GM23338 (cell line): ENCODE data around the gene SLAMF8. TPM values are rescaled to one million over a fixed set of nuclear protein-coding genes. Genes with fewer than 3 reads are reported as not detected.

Experiments used
- ATAC-seq: fragments of 200-7000 bp; cut with Tn5 transposase; 3 replicates; pipeline ENCODE4 v1.9.1; 2020
- DNase-seq: peaks from one replicate; pipeline ENCODE4 v3.0.0-alpha.2; 2015; ENCODE audit warnings: low spot score
- H2AFZ ChIP-seq: fragments of 200-600 bp; sonication (generic); 2 replicates; pipeline ENCODE4 v1.8.0; 2016; ENCODE audit warnings: antibody characterized with exemption, mild to moderate bottlenecking, moderate library complexity
- H3F3A ChIP-seq: fragments of 200-600 bp; sonication (generic); replicated peaks from 2 replicates; pipeline ENCODE4 v1.8.0; 2017; ENCODE audit warnings: antibody characterized with exemption, mixed run types, low read depth
- H3K27ac ChIP-seq: fragments of 200-600 bp; sonication (generic); 2 replicates; pipeline ENCODE4 v1.6.1; 2016; ENCODE audit warnings: low read depth
- H3K27me3 ChIP-seq: fragments of 200-600 bp; sonication (generic); 2 replicates; pipeline ENCODE4 v1.8.0; 2016; ENCODE audit warnings: mild to moderate bottlenecking, mixed run types, moderate library complexity; ENCODE audit not compliant: insufficient read depth
- H3K36me3 ChIP-seq: fragments of 200-600 bp; sonication (generic); 2 replicates; pipeline ENCODE4 v1.8.0; 2016; ENCODE audit warnings: mild to moderate bottlenecking; ENCODE audit not compliant: insufficient read depth
- H3K4me1 ChIP-seq: fragments of 200-600 bp; sonication (generic); 2 replicates; pipeline ENCODE4 v1.8.0; 2016; ENCODE audit warnings: mild to moderate bottlenecking, moderate library complexity; ENCODE audit not compliant: insufficient read depth
- H3K4me2 ChIP-seq: fragments of 200-600 bp; sonication (generic); 2 replicates; pipeline ENCODE4 v1.7.1; 2017; ENCODE audit warnings: mixed run types
- H3K4me3 ChIP-seq: fragments of 200-600 bp; sonication (generic); 2 replicates; pipeline ENCODE4 v1.6.1; 2016; ENCODE audit warnings: mixed run types
- H3K79me2 ChIP-seq: fragments of 200-600 bp; sonication (generic); replicated peaks from 2 replicates; pipeline ENCODE4 v1.8.0; 2017; ENCODE audit warnings: mild to moderate bottlenecking; ENCODE audit not compliant: insufficient read depth
- H3K9me2 ChIP-seq: fragments of 200-600 bp; sonication (generic); 2 replicates; pipeline ENCODE4 v1.8.0; 2017; ENCODE audit not compliant: insufficient read depth
- H4K20me1 ChIP-seq: fragments of 200-600 bp; sonication (generic); replicated peaks from 2 replicates; pipeline ENCODE4 v1.8.0; 2017; ENCODE audit warnings: mild to moderate bottlenecking; ENCODE audit not compliant: insufficient read depth
- H3K27ac Mint-ChIP-seq: 2 replicates; pipeline ENCODE4 v1.8.0; 2020; ENCODE audit warnings: inconsistent platforms, mild to moderate bottlenecking, moderate library complexity, mixed read lengths
- H3K27me3 Mint-ChIP-seq: 3 replicates; pipeline ENCODE4 v1.8.0; 2022; ENCODE audit warnings: low read depth, mild to moderate bottlenecking, moderate library complexity, mixed read lengths, inconsistent platforms; ENCODE audit not compliant: insufficient read depth, poor library complexity
- H3K36me3 Mint-ChIP-seq: 3 replicates; pipeline ENCODE4 v1.8.0; 2021; ENCODE audit warnings: low read depth, mild to moderate bottlenecking, inconsistent platforms, moderate library complexity, mixed read lengths
- H3K4me1 Mint-ChIP-seq: 3 replicates; pipeline ENCODE4 v1.8.0; 2020; ENCODE audit warnings: mild to moderate bottlenecking, inconsistent platforms, mixed read lengths
- H3K4me3 Mint-ChIP-seq: 3 replicates; pipeline ENCODE4 v1.8.0; 2021; ENCODE audit warnings: moderate library complexity, mild to moderate bottlenecking, inconsistent platforms, mixed read lengths
- H3K9me3 Mint-ChIP-seq: 3 replicates; pipeline ENCODE4 v1.8.0; 2020; ENCODE audit warnings: moderate library complexity, mild to moderate bottlenecking, inconsistent platforms, mixed read lengths
- CREB1 ChIP-seq: fragments of 250-450 bp; sonication (Bioruptor Pico); IDR thresholded peaks from 2 replicates; pipeline ENCODE4 v1.5.0; 2020; ENCODE audit warnings: low read depth, mild to moderate bottlenecking, moderate library complexity
- EZH2phosphoT487 ChIP-seq: fragments of 200-600 bp; sonication (generic); IDR thresholded peaks from one replicate; pipeline ENCODE4 v1.8.1; 2018; ENCODE audit warnings: antibody characterized with exemption; ENCODE audit not compliant: unreplicated experiment
- JUNB ChIP-seq: IDR thresholded peaks from one replicate; pipeline ENCODE4 v1.6.1; 2016; ENCODE audit warnings: antibody characterized with exemption; ENCODE audit not compliant: unreplicated experiment
- NANOG ChIP-seq: IDR thresholded peaks from 2 replicates; pipeline ENCODE4 v1.6.1; 2016; ENCODE audit warnings: antibody characterized with exemption, borderline replicate concordance
- POLR2AphosphoS5 ChIP-seq: IDR thresholded peaks from 2 replicates; pipeline ENCODE4 v1.6.1; 2016; ENCODE audit warnings: antibody characterized with exemption, low read depth
- STAT1 ChIP-seq: IDR thresholded peaks from one replicate; pipeline ENCODE4 v1.6.1; 2016; ENCODE audit warnings: antibody characterized with exemption; ENCODE audit not compliant: unreplicated experiment
- ZNF114 ChIP-seq: fragments of 250-450 bp; sonication (Bioruptor Pico); IDR thresholded peaks from 2 replicates; pipeline ENCODE4 v1.5.0; 2020; ENCODE audit warnings: mild to moderate bottlenecking, moderate library complexity
- ZNF331 ChIP-seq: fragments of 250-450 bp; sonication (Bioruptor Pico); IDR thresholded peaks from 2 replicates; pipeline ENCODE4 v1.5.0; 2020; ENCODE audit warnings: low read depth, mild to moderate bottlenecking, moderate library complexity
- polyA plus RNA-seq: library from polyadenylated mRNA; unstranded; fragments of >200 nt; fragmentation: Nextera tagmentation; extraction: Ambion mirVana; gene quantifications from 2 replicates; pipeline ENCODE4 v1.2.1, GENCODE V29; 2016
- total RNA-seq: library from RNA; depleted of rRNA; stranded (reverse); fragments of >200 nt; shearing (Covaris generic); gene quantifications from 2 replicates; pipeline ENCODE4 v1.2.3, GENCODE V29; 2014
- TF ChIP-seq, protein P1 (sequence below): IDR thresholded peaks from 2 replicates; pipeline ENCODE4 v1.6.1; 2016; ENCODE audit warnings: antibody characterized with exemption
- TF ChIP-seq, protein P2 (sequence below): IDR thresholded peaks from one replicate; pipeline ENCODE4 v1.6.1; 2018; ENCODE audit warnings: antibody characterized with exemption; ENCODE audit not compliant: unreplicated experiment
- TF ChIP-seq, protein P3 (sequence below): fragments of 250-450 bp; sonication (Bioruptor Pico); IDR thresholded peaks from 2 replicates; pipeline ENCODE4 v1.5.0; 2020; ENCODE audit warnings: mild to moderate bottlenecking, moderate library complexity

The SLAMF8 gene
- total and polyA plus RNA-seq, 2 experiments from 2014 or later, result not detected

DNA sequence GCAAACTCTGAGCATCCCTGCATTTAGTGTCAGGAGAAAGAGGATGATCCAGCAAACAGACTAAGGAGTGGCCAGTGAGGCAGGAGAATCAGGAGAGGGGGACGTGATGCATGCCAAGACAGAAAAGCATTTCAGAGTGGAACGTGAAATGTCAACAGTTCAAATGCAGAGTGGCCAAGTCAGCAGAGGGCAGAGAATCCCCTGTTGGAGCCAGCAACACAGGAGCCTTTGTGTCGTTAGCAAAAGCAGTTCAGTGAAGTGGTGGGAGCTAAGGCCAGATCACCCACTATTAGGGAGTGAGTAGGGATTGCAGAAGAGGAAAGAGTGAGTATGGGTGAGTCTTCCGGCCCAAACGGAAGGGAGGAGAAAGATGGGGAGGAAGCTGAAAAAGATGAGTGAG is 31.1 kb upstream of the SLAMF8 start:
- no peaks in the 10 kb centered on the region for H3F3A ChIP-seq
- H3K27ac ChIP-seq, result no peak overlapping the region
- no peak for DNase-seq
- no peaks in the 10 kb centered on the region; the same call in 2 of the 3 replicates for H3K4me1 Mint-ChIP-seq
- no peak for ATAC-seq
- H3K36me3 Mint-ChIP-seq, result no peaks in the 10 kb centered on the region
- no peaks in the 10 kb centered on the region for H3K4me1 ChIP-seq
- no peak overlapping the region for H3K4me3 ChIP-seq
- H3K27ac Mint-ChIP-seq, result no peak overlapping the region
- H4K20me1 ChIP-seq, result no peaks in the 10 kb centered on the region
- peaks cover 4% of the 10 kb centered on the region for H3K27me3 Mint-ChIP-seq
- no peak overlapping the region; the same call in 1 of the 2 replicates for H2AFZ ChIP-seq
- no peak overlapping the region for H3K4me2 ChIP-seq
- H3K9me2 ChIP-seq, result no peaks in the 10 kb centered on the region
- TF ChIP-seq JUNB (no peak), CREB1 (CRISPR knock-in tag) (no peak), STAT1 (no peak), ZNF114 (CRISPR knock-in tag) (no peak), ZNF331 (no peak), NANOG (no peak), EZH2phosphoT487 (no peak), POLR2AphosphoS5 (no peak)
- TF ChIP-seq, protein P1, sequence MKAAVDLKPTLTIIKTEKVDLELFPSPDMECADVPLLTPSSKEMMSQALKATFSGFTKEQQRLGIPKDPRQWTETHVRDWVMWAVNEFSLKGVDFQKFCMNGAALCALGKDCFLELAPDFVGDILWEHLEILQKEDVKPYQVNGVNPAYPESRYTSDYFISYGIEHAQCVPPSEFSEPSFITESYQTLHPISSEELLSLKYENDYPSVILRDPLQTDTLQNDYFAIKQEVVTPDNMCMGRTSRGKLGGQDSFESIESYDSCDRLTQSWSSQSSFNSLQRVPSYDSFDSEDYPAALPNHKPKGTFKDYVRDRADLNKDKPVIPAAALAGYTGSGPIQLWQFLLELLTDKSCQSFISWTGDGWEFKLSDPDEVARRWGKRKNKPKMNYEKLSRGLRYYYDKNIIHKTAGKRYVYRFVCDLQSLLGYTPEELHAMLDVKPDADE, result no peak
- TF ChIP-seq, protein P2, sequence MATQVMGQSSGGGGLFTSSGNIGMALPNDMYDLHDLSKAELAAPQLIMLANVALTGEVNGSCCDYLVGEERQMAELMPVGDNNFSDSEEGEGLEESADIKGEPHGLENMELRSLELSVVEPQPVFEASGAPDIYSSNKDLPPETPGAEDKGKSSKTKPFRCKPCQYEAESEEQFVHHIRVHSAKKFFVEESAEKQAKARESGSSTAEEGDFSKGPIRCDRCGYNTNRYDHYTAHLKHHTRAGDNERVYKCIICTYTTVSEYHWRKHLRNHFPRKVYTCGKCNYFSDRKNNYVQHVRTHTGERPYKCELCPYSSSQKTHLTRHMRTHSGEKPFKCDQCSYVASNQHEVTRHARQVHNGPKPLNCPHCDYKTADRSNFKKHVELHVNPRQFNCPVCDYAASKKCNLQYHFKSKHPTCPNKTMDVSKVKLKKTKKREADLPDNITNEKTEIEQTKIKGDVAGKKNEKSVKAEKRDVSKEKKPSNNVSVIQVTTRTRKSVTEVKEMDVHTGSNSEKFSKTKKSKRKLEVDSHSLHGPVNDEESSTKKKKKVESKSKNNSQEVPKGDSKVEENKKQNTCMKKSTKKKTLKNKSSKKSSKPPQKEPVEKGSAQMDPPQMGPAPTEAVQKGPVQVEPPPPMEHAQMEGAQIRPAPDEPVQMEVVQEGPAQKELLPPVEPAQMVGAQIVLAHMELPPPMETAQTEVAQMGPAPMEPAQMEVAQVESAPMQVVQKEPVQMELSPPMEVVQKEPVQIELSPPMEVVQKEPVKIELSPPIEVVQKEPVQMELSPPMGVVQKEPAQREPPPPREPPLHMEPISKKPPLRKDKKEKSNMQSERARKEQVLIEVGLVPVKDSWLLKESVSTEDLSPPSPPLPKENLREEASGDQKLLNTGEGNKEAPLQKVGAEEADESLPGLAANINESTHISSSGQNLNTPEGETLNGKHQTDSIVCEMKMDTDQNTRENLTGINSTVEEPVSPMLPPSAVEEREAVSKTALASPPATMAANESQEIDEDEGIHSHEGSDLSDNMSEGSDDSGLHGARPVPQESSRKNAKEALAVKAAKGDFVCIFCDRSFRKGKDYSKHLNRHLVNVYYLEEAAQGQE, result no peak
- TF ChIP-seq, protein P3, sequence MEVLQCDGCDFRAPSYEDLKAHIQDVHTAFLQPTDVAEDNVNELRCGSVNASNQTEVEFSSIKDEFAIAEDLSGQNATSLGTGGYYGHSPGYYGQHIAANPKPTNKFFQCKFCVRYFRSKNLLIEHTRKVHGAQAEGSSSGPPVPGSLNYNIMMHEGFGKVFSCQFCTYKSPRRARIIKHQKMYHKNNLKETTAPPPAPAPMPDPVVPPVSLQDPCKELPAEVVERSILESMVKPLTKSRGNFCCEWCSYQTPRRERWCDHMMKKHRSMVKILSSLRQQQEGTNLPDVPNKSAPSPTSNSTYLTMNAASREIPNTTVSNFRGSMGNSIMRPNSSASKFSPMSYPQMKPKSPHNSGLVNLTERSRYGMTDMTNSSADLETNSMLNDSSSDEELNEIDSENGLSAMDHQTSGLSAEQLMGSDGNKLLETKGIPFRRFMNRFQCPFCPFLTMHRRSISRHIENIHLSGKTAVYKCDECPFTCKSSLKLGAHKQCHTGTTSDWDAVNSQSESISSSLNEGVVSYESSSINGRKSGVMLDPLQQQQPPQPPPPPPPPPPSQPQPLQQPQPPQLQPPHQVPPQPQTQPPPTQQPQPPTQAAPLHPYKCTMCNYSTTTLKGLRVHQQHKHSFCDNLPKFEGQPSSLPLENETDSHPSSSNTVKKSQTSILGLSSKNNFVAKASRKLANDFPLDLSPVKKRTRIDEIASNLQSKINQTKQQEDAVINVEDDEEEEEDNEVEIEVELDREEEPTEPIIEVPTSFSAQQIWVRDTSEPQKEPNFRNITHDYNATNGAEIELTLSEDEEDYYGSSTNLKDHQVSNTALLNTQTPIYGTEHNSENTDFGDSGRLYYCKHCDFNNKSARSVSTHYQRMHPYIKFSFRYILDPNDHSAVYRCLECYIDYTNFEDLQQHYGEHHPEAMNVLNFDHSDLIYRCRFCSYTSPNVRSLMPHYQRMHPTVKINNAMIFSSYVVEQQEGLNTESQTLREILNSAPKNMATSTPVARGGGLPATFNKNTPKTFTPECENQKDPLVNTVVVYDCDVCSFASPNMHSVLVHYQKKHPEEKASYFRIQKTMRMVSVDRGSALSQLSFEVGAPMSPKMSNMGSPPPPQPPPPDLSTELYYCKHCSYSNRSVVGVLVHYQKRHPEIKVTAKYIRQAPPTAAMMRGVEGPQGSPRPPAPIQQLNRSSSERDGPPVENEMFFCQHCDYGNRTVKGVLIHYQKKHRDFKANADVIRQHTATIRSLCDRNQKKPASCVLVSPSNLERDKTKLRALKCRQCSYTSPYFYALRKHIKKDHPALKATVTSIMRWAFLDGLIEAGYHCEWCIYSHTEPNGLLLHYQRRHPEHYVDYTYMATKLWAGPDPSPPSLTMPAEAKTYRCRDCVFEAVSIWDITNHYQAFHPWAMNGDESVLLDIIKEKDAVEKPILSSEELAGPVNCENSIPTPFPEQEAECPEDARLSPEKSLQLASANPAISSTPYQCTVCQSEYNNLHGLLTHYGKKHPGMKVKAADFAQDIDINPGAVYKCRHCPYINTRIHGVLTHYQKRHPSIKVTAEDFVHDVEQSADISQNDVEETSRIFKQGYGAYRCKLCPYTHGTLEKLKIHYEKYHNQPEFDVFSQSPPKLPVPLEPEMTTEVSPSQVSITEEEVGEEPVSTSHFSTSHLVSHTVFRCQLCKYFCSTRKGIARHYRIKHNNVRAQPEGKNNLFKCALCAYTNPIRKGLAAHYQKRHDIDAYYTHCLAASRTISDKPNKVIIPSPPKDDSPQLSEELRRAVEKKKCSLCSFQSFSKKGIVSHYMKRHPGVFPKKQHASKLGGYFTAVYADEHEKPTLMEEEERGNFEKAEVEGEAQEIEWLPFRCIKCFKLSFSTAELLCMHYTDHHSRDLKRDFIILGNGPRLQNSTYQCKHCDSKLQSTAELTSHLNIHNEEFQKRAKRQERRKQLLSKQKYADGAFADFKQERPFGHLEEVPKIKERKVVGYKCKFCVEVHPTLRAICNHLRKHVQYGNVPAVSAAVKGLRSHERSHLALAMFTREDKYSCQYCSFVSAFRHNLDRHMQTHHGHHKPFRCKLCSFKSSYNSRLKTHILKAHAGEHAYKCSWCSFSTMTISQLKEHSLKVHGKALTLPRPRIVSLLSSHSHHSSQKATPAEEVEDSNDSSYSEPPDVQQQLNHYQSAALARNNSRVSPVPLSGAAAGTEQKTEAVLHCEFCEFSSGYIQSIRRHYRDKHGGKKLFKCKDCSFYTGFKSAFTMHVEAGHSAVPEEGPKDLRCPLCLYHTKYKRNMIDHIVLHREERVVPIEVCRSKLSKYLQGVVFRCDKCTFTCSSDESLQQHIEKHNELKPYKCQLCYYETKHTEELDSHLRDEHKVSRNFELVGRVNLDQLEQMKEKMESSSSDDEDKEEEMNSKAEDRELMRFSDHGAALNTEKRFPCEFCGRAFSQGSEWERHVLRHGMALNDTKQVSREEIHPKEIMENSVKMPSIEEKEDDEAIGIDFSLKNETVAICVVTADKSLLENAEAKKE (CRISPR knock-in tag), result no peak
- no peaks in the 10 kb centered on the region for H3K9me3 Mint-ChIP-seq
- H3K79me2 ChIP-seq, result no peaks in the 10 kb centered on the region
- no peaks in the 10 kb centered on the region for H3K36me3 ChIP-seq
- H3K4me3 Mint-ChIP-seq, result no peak overlapping the region
- H3K27me3 ChIP-seq, result no peaks in the 10 kb centered on the region
